Adrenal gland (tissue), 12 donors: ENCODE results near the gene DDX5. TPM values are rescaled to one million over a fixed set of nuclear protein-coding genes. Genes with fewer than 3 reads are reported as not detected.

Experiments used
- microRNA-seq, 3 donors: library from miRNA; unstranded; fragments of <30 nt; microRNA quantifications; one replicate each; pipeline ENCODE4, GENCODE V29; 2017 to 2020
- polyA plus RNA-seq, 3 donors: library from polyadenylated mRNA; stranded (reverse); fragments of 200-250 nt in 2 of 3; fragments of 350-450 nt in 1 of 3; fragmentation: Illumina TruSeq in 1 of 3; extraction: RNeasy Lipid Tissue Mini Kit (QIAGEN cat#74804) in 1 of 3; gene quantifications; one replicate each; pipeline ENCODE4 v1.2.3, GENCODE V29; 2013 to 2014
- small RNA-seq, 2 donors: library from RNA; depleted of rRNA; stranded (forward); fragments of <200 nt; gene quantifications; one replicate each; pipeline ENCODE3, GENCODE V24; 2016
- total RNA-seq, 9 donors: library from RNA; depleted of rRNA in 4 of 9; stranded (reverse); fragments of >200 nt in 4 of 9; fragments of 120-200 nt in 1 of 9; fragmentation: NEBNext Ultra II Directional in 1 of 9; extraction: Animal tissue kit (Norgen Biotek cat#: 25700) in 1 of 9; gene quantifications; one replicate each; pipeline versions ENCODE4 v1.1.0 to v1.2.4, GENCODE V29; 2013 to 2023
- donor health status: healthy with polysubstance abuse.
- donor health status: Bipolar disorder and iron deficiency.
- donor health status: DM: yes; HTN: yes; CAD: no.
- donor health status: DM: no; HTN: no; CAD: no.
- donor health status: DM: no; HTN: no; CAD: no.
- donor health status: DM: yes; HTN: yes; CAD: no.

DDX5 gene
- total and polyA plus RNA-seq, 12 donors, result 315 to 1,846 (median 953) TPM

Small RNA genes lying within 50 kb of the gene (microRNA-seq; reads per million reads assigned to microRNA genes)
- gene MIR3064 (9.8 to 12.5 (median 11.4) reads per million in 3 donors), gene MIR5047 (0 reads per million in 3 donors)

Small RNA genes lying within 50 kb of the gene (small RNA-seq; reads per million reads assigned to genes)
- 0 reads per million in 2 donors for gene ATP5MFP4

Other genes with a start within 250 kb of the DDX5 start
- 10 to 100 TPM; 56.5 to 91.5 (median 63.0) TPM for gene TEX2, start 243.0 kb downstream of the DDX5 start, total RNA-seq
- 10 to 100 TPM; 12.0 to 80.6 (median 18.5) TPM for gene TEX2, start 243.0 kb downstream of the DDX5 start, polyA plus RNA-seq
- gene PECAM1, start 115.4 kb downstream of the DDX5 start, total RNA-seq, result 100 to 1,000 TPM in 3 of 9 donors, 10 to 100 TPM in 6; 14.0 to 119 (median 54.2) TPM
- 10 to 100 TPM; 11.6 to 46.0 (median 27.6) TPM for gene PECAM1, start 115.4 kb downstream of the DDX5 start, polyA plus RNA-seq
- 10 to 100 TPM in 6 of 9 donors, 1 to 10 TPM in 3; 2.9 to 28.0 (median 17.9) TPM for gene MILR1, start 57.2 kb downstream of the DDX5 start, total RNA-seq
- gene MILR1, start 57.2 kb downstream of the DDX5 start, polyA plus RNA-seq, result 10 to 100 TPM in 1 of 3 donors, 1 to 10 TPM in 2; 6.2 to 17.2 (median 9.1) TPM
- 10 to 100 TPM in 5 of 9 donors, 1 to 10 TPM in 4; 3.1 to 28.7 (median 11.1) TPM for gene POLG2, start 9.2 kb downstream of the DDX5 start, total RNA-seq
- 10 to 100 TPM in 2 of 3 donors, 1 to 10 TPM in 1; 7.6 to 14.7 (median 11.1) TPM for gene POLG2, start 9.2 kb downstream of the DDX5 start, polyA plus RNA-seq
- 10 to 100 TPM in 8 of 9 donors, 1 to 10 TPM in 1; 7.7 to 46.6 (median 19.2) TPM for gene CEP95, start 688 bp upstream of the DDX5 start, total RNA-seq
- 100 to 1,000 TPM in 1 of 3 donors, 10 to 100 TPM in 2; 23.8 to 114 (median 66.5) TPM for gene CEP95, start 688 bp upstream of the DDX5 start, polyA plus RNA-seq
- 10 to 100 TPM; 13.2 to 36.9 (median 19.2) TPM for gene SMURF2, start 156.0 kb upstream of the DDX5 start, total RNA-seq
- gene SMURF2, start 156.0 kb upstream of the DDX5 start, polyA plus RNA-seq, result 10 to 100 TPM in 1 of 3 donors, 1 to 10 TPM in 2; 7.7 to 15.8 (median 7.9) TPM